ENCODE data around the gene CAMTA1.

Gene CAMTA1

DNA sequence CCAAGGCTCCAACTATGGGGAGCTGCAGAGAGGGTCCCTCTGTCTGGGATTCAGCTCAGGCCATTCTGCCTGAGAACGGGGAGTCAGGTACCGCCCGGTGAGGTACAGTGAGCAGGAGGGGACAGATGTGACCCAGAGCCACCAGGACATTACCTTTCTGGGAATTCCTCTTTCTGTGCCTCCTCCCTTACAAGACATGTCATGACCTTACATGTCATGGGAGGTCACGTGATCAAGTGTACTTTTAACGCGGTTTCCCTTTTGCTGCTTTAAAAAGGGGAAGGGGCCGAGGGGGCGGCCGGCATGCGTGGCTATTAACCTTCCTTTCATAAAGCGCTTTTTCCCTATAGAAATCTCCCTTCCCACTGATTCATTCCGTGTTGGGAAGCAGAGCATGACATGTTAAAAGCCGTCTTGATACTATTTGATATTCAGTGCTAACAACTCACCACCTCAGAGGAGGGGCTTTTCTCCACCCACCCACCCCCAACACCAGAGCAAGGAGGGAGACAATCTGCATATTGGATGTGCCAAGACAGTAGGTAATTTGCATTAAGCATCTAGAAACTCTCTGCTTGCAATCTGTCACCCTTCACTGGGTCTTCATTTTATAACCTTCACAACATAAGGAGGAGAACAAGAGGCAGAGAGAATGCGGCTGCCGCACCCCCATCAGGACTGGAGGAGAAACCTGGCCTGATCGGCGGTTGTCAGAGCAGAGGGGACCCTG lies 872.2 kb downstream of the CAMTA1 start:
- no peak for DNase-seq

DNA sequence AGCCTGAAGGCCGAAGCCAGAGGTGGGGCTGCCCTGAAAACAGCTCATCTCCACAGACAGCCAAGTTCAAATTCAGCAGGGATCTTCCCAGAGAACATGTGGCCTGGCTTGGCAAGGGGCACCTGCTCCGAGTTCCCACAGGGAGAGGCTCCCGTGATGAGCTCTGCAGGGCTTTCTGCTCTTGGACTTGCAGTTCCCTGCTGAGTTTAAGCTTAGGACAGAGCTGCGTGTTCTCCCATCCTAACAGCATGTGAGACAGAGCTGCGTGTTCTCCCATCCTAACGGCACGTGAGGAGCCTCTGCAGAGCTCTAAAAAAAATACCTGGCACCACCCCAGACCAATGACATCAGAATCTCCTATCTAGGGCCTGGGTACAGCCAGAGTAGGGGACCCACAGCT lies 872.8 kb downstream of the CAMTA1 start:
- DNase-seq, result no peak

DNA sequence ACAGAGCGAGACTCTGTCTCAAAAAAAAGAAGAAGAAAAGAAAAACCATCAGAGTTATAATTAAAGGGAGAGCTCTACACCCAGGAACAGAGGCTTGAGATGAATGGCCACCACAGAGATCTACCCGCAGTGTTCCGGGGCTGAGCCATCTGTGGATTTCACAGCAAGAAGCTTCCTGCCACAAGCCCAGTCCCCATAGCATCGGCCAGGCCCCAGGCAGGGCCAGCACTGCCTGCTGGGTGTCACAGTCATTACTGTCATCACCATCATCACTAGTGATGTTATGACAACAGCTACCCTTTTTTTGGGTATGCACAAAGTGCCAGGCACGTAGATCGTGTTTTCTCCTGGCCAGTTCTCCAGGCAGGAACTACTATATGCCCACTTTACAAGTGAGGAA lies 874.3 kb downstream of the CAMTA1 start:
- DNase-seq, result no peak

DNA sequence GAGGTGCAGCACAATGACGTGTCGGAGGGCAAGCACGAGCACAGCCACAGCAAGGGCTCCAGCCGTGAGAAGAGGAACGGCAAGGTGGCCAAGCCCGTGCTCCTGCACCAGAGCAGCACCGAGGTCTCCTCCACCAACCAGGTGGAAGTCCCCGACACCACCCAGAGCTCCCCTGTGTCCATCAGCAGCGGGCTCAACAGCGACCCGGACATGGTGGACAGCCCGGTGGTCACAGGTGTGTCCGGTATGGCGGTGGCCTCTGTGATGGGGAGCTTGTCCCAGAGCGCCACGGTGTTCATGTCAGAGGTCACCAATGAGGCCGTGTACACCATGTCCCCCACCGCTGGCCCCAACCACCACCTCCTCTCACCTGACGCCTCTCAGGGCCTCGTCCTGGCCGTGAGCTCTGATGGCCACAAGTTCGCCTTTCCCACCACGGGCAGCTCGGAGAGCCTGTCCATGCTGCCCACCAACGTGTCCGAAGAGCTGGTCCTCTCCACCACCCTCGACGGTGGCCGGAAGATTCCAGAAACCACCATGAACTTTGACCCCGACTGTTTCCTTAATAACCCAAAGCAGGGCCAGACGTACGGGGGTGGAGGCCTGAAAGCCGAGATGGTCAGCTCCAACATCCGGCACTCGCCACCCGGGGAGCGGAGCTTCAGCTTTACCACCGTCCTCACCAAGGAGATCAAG lies 878.3 kb downstream of the CAMTA1 start:
- DNase-seq, result no peak

DNA sequence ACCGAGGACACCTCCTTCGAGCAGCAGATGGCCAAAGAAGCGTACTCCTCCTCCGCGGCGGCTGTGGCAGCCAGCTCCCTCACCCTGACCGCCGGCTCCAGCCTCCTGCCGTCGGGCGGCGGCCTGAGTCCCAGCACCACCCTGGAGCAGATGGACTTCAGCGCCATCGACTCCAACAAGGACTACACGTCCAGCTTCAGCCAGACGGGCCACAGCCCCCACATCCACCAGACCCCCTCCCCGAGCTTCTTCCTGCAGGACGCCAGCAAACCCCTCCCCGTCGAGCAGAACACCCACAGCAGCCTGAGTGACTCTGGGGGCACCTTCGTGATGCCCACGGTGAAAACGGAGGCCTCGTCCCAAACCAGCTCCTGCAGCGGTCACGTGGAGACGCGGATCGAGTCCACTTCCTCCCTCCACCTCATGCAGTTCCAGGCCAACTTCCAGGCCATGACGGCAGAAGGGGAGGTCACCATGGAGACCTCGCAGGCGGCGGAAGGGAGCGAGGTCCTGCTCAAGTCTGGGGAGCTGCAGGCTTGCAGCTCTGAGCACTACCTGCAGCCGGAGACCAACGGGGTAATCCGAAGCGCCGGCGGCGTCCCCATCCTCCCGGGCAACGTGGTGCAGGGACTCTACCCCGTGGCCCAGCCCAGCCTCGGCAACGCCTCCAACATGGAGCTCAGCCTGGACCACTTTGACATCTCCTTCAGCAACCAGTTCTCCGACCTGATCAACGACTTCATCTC lies 879.1 kb downstream of the CAMTA1 start:
- no peak for DNase-seq

DNA sequence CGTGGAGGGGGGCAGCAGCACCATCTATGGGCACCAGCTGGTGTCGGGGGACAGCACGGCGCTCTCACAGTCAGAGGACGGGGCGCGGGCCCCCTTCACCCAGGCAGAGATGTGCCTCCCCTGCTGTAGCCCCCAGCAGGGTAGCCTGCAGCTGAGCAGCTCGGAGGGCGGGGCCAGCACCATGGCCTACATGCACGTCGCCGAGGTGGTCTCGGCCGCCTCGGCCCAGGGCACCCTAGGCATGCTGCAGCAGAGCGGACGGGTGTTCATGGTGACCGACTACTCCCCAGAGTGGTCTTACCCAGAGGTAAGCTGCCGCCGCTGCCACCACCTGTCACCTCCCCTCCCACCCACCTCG lies 879.6 kb downstream of the CAMTA1 start:
- DNase-seq, result no peak

DNA sequence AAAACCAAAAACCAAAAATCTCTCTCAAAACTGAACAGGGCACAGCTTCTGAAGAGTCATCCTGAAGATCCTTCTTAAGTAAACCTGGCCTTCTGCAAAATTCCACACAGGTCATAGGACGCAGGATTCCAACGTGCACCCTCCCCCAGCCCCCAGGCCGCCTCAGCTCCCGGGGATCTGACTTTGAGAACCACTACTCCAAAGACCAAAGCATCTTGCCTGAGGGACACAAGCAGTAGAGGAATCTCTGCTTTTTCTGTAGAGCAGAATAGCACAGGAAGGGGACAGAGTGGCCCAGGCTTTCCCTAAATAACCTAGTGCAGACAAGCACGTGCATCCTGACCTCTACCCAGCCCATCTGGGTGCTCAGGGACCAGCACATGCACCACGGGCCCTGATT lies 881.0 kb downstream of the CAMTA1 start:
- DNase-seq, result no peak

DNA sequence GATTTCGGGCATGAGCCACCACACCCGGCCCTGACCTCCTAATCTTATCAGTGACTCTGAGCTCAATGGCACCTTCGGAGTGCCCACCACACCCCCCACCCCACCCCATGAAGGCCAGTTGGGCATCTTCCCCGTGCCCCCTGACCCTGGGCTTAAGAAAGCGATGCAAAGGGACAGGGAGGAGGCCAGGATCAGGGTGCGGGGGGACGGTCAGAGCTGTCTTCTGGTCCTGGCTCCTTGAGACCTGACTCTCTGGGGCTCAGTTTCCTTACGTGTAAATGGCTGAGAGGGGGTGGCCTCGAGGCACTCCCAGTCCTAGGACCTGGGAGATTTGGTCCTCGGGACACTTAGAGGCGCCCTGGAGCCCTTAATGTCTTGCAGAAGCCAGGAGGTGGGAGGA lies 881.9 kb downstream of the CAMTA1 start:
- DNase-seq, result no peak

DNA sequence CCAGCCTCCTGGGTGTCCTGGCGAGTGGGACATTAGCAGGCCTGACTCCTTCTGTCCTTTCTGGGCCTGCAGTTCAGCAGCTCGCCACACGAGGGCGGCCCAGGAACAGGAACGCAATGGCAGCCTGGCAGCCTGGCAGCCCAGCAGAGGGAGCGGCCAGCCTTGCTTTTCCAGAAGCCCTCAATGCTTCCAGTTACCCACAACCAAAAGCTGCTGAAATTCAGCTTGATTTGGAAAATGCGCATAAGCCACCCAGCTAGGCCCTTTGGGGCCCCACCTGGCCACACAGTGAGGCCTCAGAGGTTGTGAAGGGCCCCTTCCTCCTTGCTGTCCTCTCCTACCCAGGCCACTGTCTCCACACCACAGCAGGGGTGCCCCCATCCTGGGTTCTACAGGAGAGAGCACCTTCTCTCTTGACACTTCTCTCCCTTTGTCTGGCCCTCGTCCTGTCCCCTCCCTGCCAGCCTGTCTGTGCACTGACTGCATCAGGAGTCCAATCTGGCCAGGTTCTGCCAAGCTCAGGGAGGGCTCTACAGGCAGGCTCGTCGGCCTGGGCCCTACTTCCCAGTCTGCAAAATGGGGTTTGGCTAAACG lies 882.5 kb downstream of the CAMTA1 start:
- peak; percentile 75 for DNase-seq

DNA sequence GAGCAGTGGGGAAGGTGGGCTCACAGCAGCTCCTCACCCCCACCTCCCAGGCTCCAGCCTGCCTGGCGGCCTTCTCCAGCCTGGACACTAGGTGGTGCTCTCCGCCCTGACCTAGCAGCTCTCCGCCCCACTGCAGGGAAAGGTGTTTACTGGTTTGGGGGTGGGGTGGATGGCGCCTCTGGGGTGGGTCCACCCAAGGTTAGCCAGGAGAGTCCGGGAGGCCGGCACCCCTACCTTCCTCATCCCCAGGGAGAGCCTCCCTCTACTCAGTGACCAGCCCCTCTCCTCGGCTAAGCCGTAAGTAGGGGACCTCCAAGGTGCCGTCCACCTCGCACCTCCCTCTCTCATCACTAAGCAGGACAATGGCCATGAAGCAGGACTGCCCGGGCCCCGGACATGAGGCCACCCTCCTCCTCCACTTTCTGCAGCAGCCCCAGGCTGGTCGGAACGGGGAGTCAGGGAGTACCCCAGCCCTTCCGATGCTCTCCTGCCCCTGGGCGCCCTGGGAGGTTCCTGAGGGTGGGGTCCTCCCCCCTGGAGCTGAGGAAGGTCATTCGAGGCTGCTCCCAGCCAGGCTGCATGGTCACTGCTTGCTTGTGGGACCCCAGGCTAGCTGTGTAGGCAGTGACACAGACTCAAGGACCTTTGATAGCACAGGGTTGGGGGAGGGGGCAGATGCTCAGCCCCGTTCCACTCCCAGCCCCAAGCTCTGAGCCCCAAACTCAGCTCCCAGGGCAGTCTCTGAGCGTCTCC lies 884.5 kb downstream of the CAMTA1 start:
- peak; percentile 28 for DNase-seq

DNA sequence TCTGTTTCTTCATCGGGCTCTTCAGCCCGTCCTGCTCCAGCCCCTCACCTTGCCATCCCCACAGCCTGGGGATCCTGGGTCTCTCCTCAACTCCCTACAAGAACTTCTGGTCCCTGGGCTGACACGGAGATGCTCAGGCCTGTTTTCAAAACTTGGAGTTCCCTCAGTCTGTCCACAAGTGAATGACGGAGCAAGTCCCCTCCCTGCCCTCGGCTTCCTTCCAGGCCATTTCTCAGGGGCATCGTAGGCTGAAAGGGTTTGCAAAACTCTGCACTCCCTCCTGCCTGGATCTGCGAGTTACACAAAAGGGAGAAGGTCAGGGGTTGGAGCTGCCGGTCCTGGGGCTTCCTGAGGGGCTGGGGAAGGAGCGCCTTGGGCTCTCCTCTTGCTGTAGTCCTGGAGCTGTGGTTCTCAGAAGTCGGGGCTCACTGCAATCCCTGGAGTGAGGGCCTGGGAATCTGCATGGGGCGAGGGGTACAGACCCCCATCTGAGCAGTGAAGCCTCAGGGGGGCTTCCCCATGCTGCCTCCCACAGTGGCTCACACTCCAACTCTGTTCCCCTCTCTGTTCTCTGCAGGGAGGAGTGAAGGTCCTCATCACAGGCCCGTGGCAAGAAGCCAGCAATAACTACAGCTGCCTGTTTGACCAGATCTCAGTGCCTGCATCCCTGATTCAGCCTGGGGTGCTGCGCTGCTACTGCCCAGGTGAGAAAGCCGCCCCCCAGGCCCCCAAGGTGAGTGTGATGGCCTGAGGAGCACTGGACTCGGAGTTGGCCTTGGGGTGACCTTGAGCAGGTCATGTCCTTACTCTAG lies 885.3 kb downstream of the CAMTA1 start:
- DNase-seq, result no peak

DNA sequence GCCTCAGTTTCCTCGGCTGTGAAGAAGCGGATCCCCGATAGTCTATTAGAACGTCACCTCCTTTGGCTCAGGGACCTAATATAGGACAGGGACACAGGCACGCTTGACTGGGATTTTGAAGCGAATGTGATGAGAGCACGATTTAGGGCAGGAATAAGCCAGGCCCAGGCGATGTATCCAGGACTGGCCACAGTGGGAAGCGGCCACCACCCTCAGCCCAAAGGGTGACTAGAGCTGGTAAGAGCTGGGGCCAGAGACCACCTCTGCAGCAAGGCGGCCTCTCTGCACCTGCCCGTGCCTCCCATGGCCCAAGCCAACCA lies 885.9 kb downstream of the CAMTA1 start:
- DNase-seq, result no peak

DNA sequence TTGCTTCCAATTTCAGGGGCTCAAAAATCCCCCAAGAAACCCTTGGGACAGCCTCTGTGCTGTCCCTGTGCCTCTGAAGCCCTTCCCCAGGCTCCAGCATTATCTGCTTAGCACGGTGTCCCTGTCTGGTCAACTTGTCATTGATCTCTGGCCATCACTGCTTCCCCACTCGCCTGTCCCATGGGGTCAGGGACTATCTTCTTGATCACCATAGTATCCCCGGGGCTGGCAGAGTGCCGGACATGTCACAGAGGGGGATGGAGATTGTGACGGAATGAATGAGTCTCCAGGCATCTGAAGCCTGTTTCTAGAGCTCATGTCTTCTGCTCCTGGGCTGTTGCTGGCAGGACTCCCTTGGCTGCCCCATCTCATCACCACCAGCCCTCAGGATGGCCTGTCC lies 886.4 kb downstream of the CAMTA1 start:
- no peak for DNase-seq

DNA sequence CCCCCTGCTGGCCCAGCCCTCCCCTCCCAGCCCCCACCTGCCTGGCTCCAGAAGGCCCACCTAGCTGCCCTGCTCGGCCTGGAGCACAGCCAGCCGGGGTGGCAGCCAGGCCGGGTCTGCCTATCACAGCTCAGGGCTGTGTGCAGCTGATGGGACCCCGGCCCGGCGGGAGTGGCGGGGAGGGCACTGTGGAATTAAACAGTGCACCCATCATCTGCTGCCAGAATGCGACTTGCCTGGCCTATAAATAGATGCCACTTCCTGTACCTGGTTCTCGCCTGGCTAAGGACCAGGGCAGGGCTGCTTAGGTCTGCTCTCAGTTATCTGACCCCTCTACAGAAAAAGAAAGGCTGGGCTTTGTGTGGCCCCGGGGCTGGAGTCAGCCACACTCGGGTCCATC lies 887.6 kb downstream of the CAMTA1 start:
- no peak for DNase-seq

DNA sequence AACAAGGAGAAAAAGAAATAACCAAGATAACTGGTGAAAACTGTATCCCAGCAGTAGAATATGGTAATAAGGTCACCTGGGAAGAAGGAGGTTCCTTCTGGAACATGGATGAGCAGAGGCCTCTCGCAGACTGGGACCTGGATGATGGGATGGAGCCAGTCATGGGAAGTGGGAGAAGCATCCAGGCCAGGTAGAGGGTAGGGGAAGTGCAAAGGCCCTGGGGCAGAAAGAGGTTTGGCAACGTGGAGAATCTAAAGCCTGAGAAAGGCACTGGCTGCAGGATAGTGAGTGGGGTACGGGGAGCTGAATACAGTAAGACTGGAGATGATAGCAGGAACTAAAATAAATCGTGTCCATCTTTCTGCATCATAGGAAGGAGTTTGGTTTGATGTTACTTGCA lies 889.7 kb downstream of the CAMTA1 start:
- DNase-seq, result no peak

DNA sequence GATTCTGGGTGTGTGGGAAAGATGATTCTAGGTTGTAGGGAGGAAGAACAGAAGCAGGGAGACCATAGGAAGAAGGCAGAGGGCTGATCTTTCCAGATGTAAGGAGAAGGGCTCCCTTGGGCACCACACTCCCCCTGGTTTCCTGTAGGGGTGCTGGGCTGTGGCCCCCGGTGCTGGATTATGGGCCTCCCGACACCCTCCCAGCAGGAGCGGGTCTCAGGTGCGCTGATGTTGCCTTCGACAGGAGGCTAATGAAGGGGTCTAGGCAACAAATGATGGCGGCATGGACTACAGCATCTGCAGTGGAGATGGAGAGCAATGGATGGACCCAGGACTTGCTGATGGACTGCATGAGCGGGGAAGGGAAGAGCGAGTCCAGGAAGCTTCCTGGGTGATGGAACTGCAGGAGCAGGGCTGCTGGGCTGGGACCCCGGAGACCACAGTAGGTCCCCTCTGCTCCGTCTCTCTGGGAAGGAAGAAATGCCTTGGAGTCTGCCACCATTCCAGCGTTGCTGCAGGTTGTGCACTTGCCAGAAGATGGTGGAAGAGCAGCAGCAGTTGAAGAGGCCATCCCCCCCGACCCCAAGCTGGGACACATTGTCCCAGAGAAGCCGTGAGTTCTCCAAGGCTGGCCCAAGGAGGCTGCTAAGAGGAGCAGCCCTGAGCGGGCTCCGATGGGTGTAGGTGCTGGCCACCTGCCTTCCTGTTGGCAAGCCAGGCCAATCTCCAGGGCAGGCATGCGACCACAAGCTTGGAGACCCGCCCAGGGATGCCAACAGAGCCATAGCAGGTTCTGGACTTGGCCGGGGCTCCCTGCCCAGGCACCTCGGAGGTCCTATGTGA lies 890.4 kb downstream of the CAMTA1 start:
- DNase-seq, result no peak

DNA sequence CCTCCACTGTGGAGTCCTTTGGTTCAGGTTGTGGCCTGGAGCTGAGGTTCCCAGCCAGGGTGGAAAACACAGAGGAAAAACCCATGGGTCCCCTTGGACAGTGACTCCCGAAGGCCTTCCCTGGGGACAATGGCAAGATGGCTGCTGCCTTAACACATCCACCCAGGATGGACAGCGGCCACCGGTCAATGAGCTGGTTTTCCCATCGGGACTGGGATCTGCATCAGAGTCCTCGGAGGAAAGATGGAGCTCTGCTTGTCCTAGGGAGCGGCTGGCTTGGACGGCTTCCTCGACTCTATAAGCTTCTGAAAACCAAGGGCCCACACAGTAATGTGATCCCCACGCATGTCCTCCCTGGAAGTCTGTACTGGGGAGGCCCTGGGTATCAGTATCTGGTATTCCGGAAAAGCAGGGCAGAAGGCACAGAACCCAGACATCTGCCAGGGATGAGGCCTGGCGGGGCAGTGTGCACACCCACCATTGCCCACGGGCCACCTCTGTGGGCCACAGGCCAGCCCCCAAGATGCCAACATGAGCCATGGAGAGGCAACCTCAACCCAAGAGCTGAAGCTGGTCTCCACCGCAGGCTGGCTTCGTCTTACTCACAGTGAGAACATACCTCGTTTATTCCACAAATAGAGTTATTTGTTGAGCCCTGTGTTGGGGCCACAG lies 891.2 kb downstream of the CAMTA1 start:
- DNase-seq, result no peak

DNA sequence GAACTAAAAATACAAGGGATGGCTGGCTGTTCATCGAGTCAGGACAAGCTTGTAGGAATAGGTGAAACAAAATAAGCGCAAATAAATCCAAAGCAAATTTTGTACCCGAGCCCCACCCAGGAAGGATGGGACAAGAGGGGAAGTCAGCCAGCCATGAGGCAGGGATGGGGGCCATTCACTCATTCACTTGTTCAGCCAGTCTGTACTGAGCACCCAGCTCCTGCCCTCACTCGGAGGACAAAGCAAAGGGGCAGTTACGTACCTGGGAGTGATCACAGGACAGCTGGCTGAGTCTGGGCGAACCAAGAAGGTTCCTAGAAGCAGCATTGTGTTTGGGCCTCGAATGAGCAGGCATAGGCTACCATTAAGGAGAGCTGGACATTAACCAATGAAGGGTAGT lies 891.9 kb downstream of the CAMTA1 start:
- DNase-seq, result no peak

DNA sequence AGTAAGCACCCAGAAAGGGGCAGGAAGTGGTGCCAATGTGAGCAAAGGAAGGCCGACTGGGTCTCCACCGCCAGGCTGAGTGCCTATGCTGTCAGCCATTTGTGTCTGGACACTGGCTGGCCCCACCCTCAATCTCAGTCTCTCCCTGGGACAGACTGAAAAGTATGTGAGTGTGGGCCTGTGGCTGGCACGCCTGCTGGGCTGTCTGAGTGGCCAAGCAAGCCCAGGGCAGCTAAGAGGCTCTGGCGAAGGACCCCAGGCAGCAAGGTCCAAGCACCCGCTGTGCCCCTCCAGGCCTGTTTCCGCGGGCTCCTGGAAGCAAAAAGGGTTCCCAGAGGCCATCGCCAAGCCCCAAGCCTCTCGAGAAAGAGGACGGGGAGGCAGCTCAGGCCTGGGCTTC lies 892.6 kb downstream of the CAMTA1 start:
- DNase-seq, result no peak

DNA sequence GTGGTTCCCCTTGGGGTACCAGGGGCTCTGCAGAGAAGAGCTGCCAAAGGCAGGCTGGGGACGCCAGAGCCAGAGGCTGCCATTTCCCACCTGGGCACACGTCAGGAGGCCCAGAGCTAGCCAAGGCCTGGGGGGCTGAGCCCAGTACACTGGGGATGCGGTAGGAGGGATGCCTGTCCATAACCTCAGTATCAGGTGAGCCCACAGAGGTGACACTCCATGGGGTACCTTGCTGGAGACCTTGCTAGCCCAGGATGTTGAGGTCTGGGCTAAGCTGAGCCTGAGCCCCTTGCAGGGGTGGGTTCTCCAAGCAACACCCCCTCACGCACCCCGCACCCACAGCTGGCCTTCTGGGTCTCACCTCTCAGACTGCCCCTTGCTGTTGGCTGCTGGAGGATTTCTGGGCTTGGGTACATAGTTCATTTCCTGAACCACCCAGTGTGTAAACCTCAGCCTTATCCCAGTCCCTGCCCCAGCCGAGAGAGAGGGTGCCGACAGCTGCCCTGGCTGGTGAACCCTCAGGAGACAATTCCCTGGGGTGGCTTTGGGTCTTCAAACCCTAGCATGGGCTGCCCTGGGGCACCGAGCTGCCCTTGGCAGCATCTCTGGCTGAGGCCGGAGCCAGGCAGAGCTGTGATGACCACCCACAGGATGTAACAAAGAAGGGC lies 893.4 kb downstream of the CAMTA1 start:
- no peak for DNase-seq
